Measurements from ENCODE around the gene CERS6. TPM values are rescaled to one million over a fixed set of nuclear protein-coding genes. Genes with fewer than 3 reads are reported as not detected.

The CERS6 gene
- polyA plus RNA-seq, 3 donors, result 7.6 to 17.7 (median 15.6) TPM

- Histone ChIP-seq H3K27ac (ENCODE audit: low read depth in 1 of 2, low read length in 2 of 2) (peak overlapping the region in 1 of 2 donors; percentile 18), H3K9me3 (replicated peaks in 1 of 2; ENCODE audit: control insufficient read depth in 1 of 2, insufficient read depth in 1 of 2, low read length in 2 of 2) (no peaks in the 10 kb centered on the region), H3K79me2 (ENCODE audit: insufficient read depth, low read length) (peaks cover 32% of the 10 kb centered on the region), H2AFZ (ENCODE audit: insufficient read depth, low read depth, low read length, poor library complexity, severe bottlenecking) (no peak overlapping the region), H3K4me2 (replicated peaks; ENCODE audit: extremely low read depth, low read length, poor library complexity, severe bottlenecking) (no peak overlapping the region), H3K36me3 (replicated peaks in 1 of 2; ENCODE audit: control insufficient read depth in 1 of 2, insufficient read depth in 2 of 2, low read length in 2 of 2) (no peaks in the 10 kb centered on the region), H3K4me3 (replicated peaks in 1 of 3; ENCODE audit: low read depth in 2 of 3, low read length in 3 of 3) (no peak overlapping the region), H3K27me3 (ENCODE audit: control insufficient read depth in 2 of 2, insufficient read depth in 2 of 2, low read length in 2 of 2) (no peaks in the 10 kb centered on the region), H3K4me1 (ENCODE audit: control insufficient read depth in 1 of 2, insufficient read depth in 2 of 2, low read length in 2 of 2) (peaks cover 15 to 19% of the 10 kb centered on the region in 2 donors), H3K9ac (ENCODE audit: insufficient read depth, low read length, poor library complexity, severe bottlenecking) (no peak overlapping the region), H4K20me1 (ENCODE audit: insufficient read depth, low read length) (peaks cover 29% of the 10 kb centered on the region)
- TF ChIP-seq CTCF (IDR thresholded peaks at IDR 0.05), result no peak
- H3K9me3 Mint-ChIP-seq, result peaks cover 0 to 1% (median 0%) of the 10 kb centered on the region in 7 donors
- no peaks in the 10 kb centered on the region for H3K27me3 Mint-ChIP-seq (ENCODE audit: low read depth in 3 of 3)
- H3K27ac Mint-ChIP-seq, result peak overlapping the region in 3 of 7 donors; percentile 12 to 76 (median 25)
- DNase-seq, result peak in 1 of 3 donors; percentile 7
- H3K36me3 Mint-ChIP-seq, result peaks cover 0 to 4% of the 10 kb centered on the region in 2 donors
- intact Hi-C loops (cut with micrococcal nuclease), result no loop called here
- H3K4me3 Mint-ChIP-seq, result peak overlapping the region; percentile 18
- H3K4me1 Mint-ChIP-seq, result peaks cover 22% of the 10 kb centered on the region
- 0% methylated on average over 2 of the region's 7 CpGs for WGBS (ENCODE audit: insufficient coverage)
Observed at GRCh38 chr2:168632709-168633121, 176.6 kb downstream of the CERS6 start.

DNA sequence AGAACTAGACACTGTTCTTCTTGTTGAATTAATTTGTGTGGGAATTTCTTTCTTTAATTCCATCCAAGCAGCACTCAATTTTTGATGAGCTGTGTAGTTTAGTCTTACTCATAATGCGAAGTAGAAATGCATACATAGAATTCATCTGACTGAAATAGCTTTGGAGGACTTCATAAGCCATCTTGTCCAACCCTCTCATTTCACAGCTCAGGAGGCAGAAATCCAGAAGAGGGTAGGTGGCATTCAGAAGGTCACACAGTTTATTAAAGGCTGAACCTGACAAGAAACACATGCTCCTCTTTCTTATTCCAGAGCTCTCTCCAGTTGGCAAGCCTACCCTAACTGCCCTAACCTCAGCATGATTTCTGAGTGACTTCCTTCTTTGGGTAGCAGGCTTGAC, 177.1 kb downstream of the CERS6 start:
- no peak for DNase-seq
- H3K27ac Mint-ChIP-seq, result no peak overlapping the region
- H3K79me2 ChIP-seq (ENCODE audit: insufficient read depth, low read length), result peaks cover 30% of the 10 kb centered on the region
- H2AFZ ChIP-seq (ENCODE audit: insufficient read depth, low read depth, low read length, poor library complexity, severe bottlenecking), result no peak overlapping the region
- H4K20me1 ChIP-seq (ENCODE audit: insufficient read depth, low read length), result peaks cover 24% of the 10 kb centered on the region
- peaks cover 0 to 1% (median 0%) of the 10 kb centered on the region in 7 donors for H3K9me3 Mint-ChIP-seq
- peaks cover 15 to 19% of the 10 kb centered on the region in 2 donors for H3K4me1 ChIP-seq (ENCODE audit: control insufficient read depth in 1 of 2, insufficient read depth in 2 of 2, low read length in 2 of 2)
- H3K4me3 ChIP-seq (replicated peaks in 1 of 3; ENCODE audit: low read depth in 2 of 3, low read length in 3 of 3), result no peak overlapping the region
- no peak for TF ChIP-seq CTCF (IDR thresholded peaks at IDR 0.05)
- H3K36me3 ChIP-seq (replicated peaks in 1 of 2; ENCODE audit: control insufficient read depth in 1 of 2, insufficient read depth in 2 of 2, low read length in 2 of 2), result no peaks in the 10 kb centered on the region
- no peak overlapping the region for H3K27ac ChIP-seq (ENCODE audit: low read depth in 1 of 2, low read length in 2 of 2)
- intact Hi-C loops (cut with micrococcal nuclease), result no loop called here
- H3K9me3 ChIP-seq (replicated peaks in 1 of 2; ENCODE audit: control insufficient read depth in 1 of 2, insufficient read depth in 1 of 2, low read length in 2 of 2), result no peaks in the 10 kb centered on the region
- H3K9ac ChIP-seq (ENCODE audit: insufficient read depth, low read length, poor library complexity, severe bottlenecking), result no peak overlapping the region
- H3K36me3 Mint-ChIP-seq, result peaks cover 0 to 4% of the 10 kb centered on the region in 2 donors
- H3K4me3 Mint-ChIP-seq, result no peak overlapping the region
- H3K4me1 Mint-ChIP-seq, result peaks cover 22% of the 10 kb centered on the region
- no CpG with 5 or more reads among the region's 1 CpG for WGBS (ENCODE audit: insufficient coverage)
- H3K4me2 ChIP-seq (replicated peaks; ENCODE audit: extremely low read depth, low read length, poor library complexity, severe bottlenecking), result no peak overlapping the region
- no peaks in the 10 kb centered on the region for H3K27me3 ChIP-seq (ENCODE audit: control insufficient read depth in 2 of 2, insufficient read depth in 2 of 2, low read length in 2 of 2)
- no peaks in the 10 kb centered on the region for H3K27me3 Mint-ChIP-seq (ENCODE audit: low read depth in 3 of 3)
